Stomach (tissue), 4 donors: Measurements from ENCODE around the gene SNPH.

Source experiments
- EP300 ChIP-seq: sonication (generic); formaldehyde crosslinking; IDR thresholded peaks from one replicate; pipeline ENCODE4 v1.6.1; 2017; ENCODE audit warnings: antibody characterized with exemption
- POLR2A ChIP-seq, 4 donors: fragments of 450-650 bp; IDR thresholded peaks; one replicate each; pipeline ENCODE4 v1.6.1; 2016; ENCODE audit warnings: antibody characterized with exemption in 4 of 4, control low read depth in 2 of 4, mild to moderate bottlenecking in 1 of 4, moderate library complexity in 1 of 4
- POLR2AphosphoS5 ChIP-seq, 3 donors: sonication (generic); formaldehyde crosslinking; IDR thresholded peaks; one replicate each; pipeline ENCODE4 v1.6.1; 2016; ENCODE audit warnings: antibody characterized with exemption in 3 of 3
- TF ChIP-seq, protein P1 (sequence below), 7 experiments: fragments of 450-650 bp in 4 of 7; fragments of 200-600 bp in 3 of 7; sonication (generic) in 3 of 7; IDR thresholded peaks; one replicate each; pipeline ENCODE4 v1.5.1; 2016 to 2019; ENCODE audit warnings: antibody characterized with exemption in 7 of 7, control low read depth in 2 of 7, mild to moderate bottlenecking in 1 of 7

DNA sequence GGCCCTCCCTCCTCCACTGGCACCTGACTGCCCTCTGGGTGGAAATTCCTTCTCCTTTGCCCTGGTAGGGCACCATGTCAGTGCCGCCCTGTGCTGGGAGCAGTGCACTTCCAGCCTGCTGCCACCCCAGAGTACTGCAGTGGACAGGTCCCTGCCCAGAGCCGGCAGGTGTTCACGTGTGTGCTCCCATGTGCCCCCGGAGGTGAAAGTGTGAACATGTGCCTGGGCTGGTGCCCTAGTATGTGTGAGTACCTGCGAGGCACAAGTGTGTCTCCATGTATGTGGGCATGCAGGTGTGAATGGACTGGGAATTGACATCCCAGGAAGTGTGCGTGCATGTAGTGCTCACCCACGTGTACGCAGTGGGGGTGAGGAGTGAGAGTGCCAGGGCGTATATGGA is 33.4 kb downstream of the SNPH start:
- TF ChIP-seq, protein P1, sequence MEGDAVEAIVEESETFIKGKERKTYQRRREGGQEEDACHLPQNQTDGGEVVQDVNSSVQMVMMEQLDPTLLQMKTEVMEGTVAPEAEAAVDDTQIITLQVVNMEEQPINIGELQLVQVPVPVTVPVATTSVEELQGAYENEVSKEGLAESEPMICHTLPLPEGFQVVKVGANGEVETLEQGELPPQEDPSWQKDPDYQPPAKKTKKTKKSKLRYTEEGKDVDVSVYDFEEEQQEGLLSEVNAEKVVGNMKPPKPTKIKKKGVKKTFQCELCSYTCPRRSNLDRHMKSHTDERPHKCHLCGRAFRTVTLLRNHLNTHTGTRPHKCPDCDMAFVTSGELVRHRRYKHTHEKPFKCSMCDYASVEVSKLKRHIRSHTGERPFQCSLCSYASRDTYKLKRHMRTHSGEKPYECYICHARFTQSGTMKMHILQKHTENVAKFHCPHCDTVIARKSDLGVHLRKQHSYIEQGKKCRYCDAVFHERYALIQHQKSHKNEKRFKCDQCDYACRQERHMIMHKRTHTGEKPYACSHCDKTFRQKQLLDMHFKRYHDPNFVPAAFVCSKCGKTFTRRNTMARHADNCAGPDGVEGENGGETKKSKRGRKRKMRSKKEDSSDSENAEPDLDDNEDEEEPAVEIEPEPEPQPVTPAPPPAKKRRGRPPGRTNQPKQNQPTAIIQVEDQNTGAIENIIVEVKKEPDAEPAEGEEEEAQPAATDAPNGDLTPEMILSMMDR (IDR thresholded peaks at IDR 0.05), result peak in 1 of 7 experiments; percentile 6
- TF ChIP-seq EP300 (no peak), POLR2AphosphoS5 (IDR thresholded peaks at IDR 0.05) (no peak), POLR2A (IDR thresholded peaks at IDR 0.05) (no peak)
